Measurements from ENCODE around the gene SIPA1L3. TPM values are rescaled to one million over a fixed set of nuclear protein-coding genes. Genes with fewer than 3 reads are reported as not detected.

Gene SIPA1L3
- polyA plus RNA-seq, 1 of the 3 experiments (the other 2 are of a cell fraction), result 11.6 TPM

- H3K9me2 ChIP-seq, result no peaks in the 10 kb centered on the region
- ChIA-PET POLR2A (no interaction called here), CTCF (interaction anchor here (1.1 to 1.9 kb wide), 5 partner anchors 7 to 321 kb away, joined by 3 to 13 read pairs (median 6); no protein-coding TSS in a partner anchor)
- no peaks in the 10 kb centered on the region for H3K9me3 ChIP-seq
- H3K79me2 ChIP-seq (ENCODE audit: insufficient read depth), result peaks cover 7% of the 10 kb centered on the region; the same call in 1 of the 2 replicates
- H4K20me1 ChIP-seq (ENCODE audit: insufficient read depth), result no peaks in the 10 kb centered on the region
- H3K4me3 ChIP-seq (ENCODE audit: low read depth in 2 of 2, low read length in 1 of 2), result peak within 1 kb of the TSS; percentile 53 to 65
- H3K4me1 ChIP-seq (ENCODE audit: control insufficient read depth in 1 of 2, insufficient read depth in 2 of 2, low read depth in 1 of 2, low read length in 1 of 2), result peaks cover 0 to 9% of the 10 kb centered on the region in 2 experiments; a peak in 1 of 4 replicates
- peak within 1 kb of the TSS; percentile 67 for H3K9ac ChIP-seq
- WGBS (ENCODE audit: low lambda C conversion rate), result 5% methylated on average over 29 of the region's 61 CpGs
- peak within 1 kb of the TSS in 1 of 2 experiments; percentile 31; a peak in 1 of 4 replicates for H3K27ac ChIP-seq (ENCODE audit: low read depth in 2 of 2, low read length in 1 of 2)
- peak within 1 kb of the TSS; percentile 81 for H3K4me2 ChIP-seq
- no peaks in the 10 kb centered on the region for H3K27me3 ChIP-seq (ENCODE audit: insufficient read depth)
- no peaks in the 10 kb centered on the region for H3K36me3 ChIP-seq (replicated peaks in 1 of 2; ENCODE audit: control insufficient read depth in 1 of 2, insufficient read depth in 2 of 2, low read length in 1 of 2)
- H2AFZ ChIP-seq (ENCODE audit: low read depth), result peak within 1 kb of the TSS; percentile 77
- peaks cover 9% of the 10 kb centered on the region for H3F3A ChIP-seq (replicated peaks; ENCODE audit: insufficient read depth)
- peak; percentile 99 for DNase-seq
- TF ChIP-seq RXRA (IDR thresholded peaks at IDR 0.05; ENCODE audit: borderline replicate concordance, low read depth), result no peak
- no peak for TF ChIP-seq FOXM1 (IDR thresholded peaks at IDR 0.05; ENCODE audit: low read depth)
- TF ChIP-seq NRF1 (IDR thresholded peaks at IDR 0.05; ENCODE audit: low read depth, low read length), result no peak
- TF ChIP-seq RFX5 (IDR thresholded peaks at IDR 0.05; ENCODE audit: low read length), result no peak
- no peak for TF ChIP-seq GATA2 (CRISPR knock-in tag; IDR thresholded peaks at IDR 0.05)
- no peak for TF ChIP-seq ZBTB33 (IDR thresholded peaks at IDR 0.05; ENCODE audit: borderline replicate concordance, low read depth)
- 0 out of 2 replicates have a peak, but pooled peaks have one; percentile 11 for TF ChIP-seq RAD21 (IDR thresholded peaks at IDR 0.05; ENCODE audit: low read length)
- no peak for TF ChIP-seq TCF12 (IDR thresholded peaks at IDR 0.05)
- TF ChIP-seq IRF3 (IDR thresholded peaks at IDR 0.05; ENCODE audit: low read depth, low read length), result no peak
- no peak for TF ChIP-seq ELF1 (IDR thresholded peaks at IDR 0.05)
- no peak for TF ChIP-seq RCOR1 (IDR thresholded peaks at IDR 0.05; ENCODE audit: low read length)
- TF ChIP-seq CHD2 (IDR thresholded peaks at IDR 0.05; ENCODE audit: low read length, partially characterized antibody), result peak; percentile 89
- no peak for TF ChIP-seq EP300 (IDR thresholded peaks at IDR 0.05; ENCODE audit: borderline replicate concordance in 1 of 2, low read depth in 1 of 2, low read length in 1 of 2)
- TF ChIP-seq SMC3 (IDR thresholded peaks at IDR 0.05; ENCODE audit: low read depth, low read length), result peak; percentile 22; the same call in 1 of the 2 replicates
- peak; percentile 50; the same call in 1 of the 2 replicates for TF ChIP-seq PBX3 (IDR thresholded peaks at IDR 0.05)
- TF ChIP-seq JUND (IDR thresholded peaks at IDR 0.05), result no peak
- TF ChIP-seq REST (IDR thresholded peaks at IDR 0.05; ENCODE audit: low read depth, low read length), result no peak
- TF ChIP-seq FOSL2 (IDR thresholded peaks at IDR 0.05; ENCODE audit: borderline replicate concordance, low read depth), result no peak
- TF ChIP-seq YY1 (IDR thresholded peaks at IDR 0.05; ENCODE audit: low read depth), result peak; percentile 80; the same call in 1 of the 2 replicates
- TF ChIP-seq NFIC (IDR thresholded peaks at IDR 0.05; ENCODE audit: borderline replicate concordance), result no peak
- 0 out of 2 replicates have a peak, but pooled peaks have one; percentile 37 for TF ChIP-seq SIN3A (IDR thresholded peaks at IDR 0.05; ENCODE audit: borderline replicate concordance, low read depth, low read length)
- no peak for TF ChIP-seq GABPA (IDR thresholded peaks at IDR 0.05; ENCODE audit: low read depth)
- TF ChIP-seq TEAD4 (IDR thresholded peaks at IDR 0.05; ENCODE audit: borderline replicate concordance, insufficient read depth), result no peak
- peak; percentile 64; the same call in 1 of the 2 replicates for TF ChIP-seq MAX (IDR thresholded peaks at IDR 0.05; ENCODE audit: low read depth)
Measured at GRCh38 chr19:38224014-38224862, 317.2 kb downstream of the SIPA1L3 start, which contains the start of gene DPF1. DPF1 (minus strand) TSS chr19:38224222; CDS start chr19:38224142, 80 bp downstream.

All from SK-N-SH (cell line).